Stimulated activated CD8-positive, alpha-beta memory T cell treated with anti-CD3 and anti-CD28 coated beads, Interleukin-7, amount 100 ng/mL, for 24 hours (primary cell): ENCODE results near the gene NTN5.
A peak's percentile ranks its signal among the peaks of the same experiment; 100 is the strongest.
"Not testable (repeated sequence)": the region's sequence is repeated elsewhere in the genome, so short reads cannot be mapped to it uniquely, and the experiment has no call there.

Experiments used
- DNase-seq: peaks from one replicate; pipeline ENCODE4 v3.0.0-alpha.2; 2020; ENCODE audit warnings: low read depth

Gene NTN5

GRCh38 chr19:48644355-48644754 is 28.5 kb downstream of the NTN5 start:
- no peak for DNase-seq

- no peak for DNase-seq
Measured at GRCh38 chr19:48642862-48643261, 30.0 kb downstream of the NTN5 start.

GRCh38 chr19:48641850-48642249 is 31.0 kb downstream of the NTN5 start:
- DNase-seq, result no peak

- no peak for DNase-seq
Measured at GRCh38 chr19:48639483-48640375, 33.1 kb downstream of the NTN5 start.

GRCh38 chr19:48638831-48639381 is 33.9 kb downstream of the NTN5 start:
- DNase-seq, result no peak

GRCh38 chr19:48637948-48638830 is 34.6 kb downstream of the NTN5 start:
- no peak for DNase-seq

- DNase-seq, result peak; percentile 99
Measured at GRCh38 chr19:48637449-48637947, 35.3 kb downstream of the NTN5 start.

- no peak for DNase-seq
Measured at GRCh38 chr19:48636859-48637448, 35.9 kb downstream of the NTN5 start, which contains the start of gene DBP. Gene DBP (minus strand): TSS chr19:48637379. CDS start chr19:48636994, 385 bp downstream.

- no peak for DNase-seq
Measured at GRCh38 chr19:48635966-48636858, 36.6 kb downstream of the NTN5 start.

GRCh38 chr19:48635263-48635965 is 37.4 kb downstream of the NTN5 start:
- peak; percentile 60 for DNase-seq

GRCh38 chr19:48634424-48635262 is 38.2 kb downstream of the NTN5 start:
- DNase-seq, result peak; percentile 90

GRCh38 chr19:48634036-48634342 is 38.8 kb downstream of the NTN5 start:
- no peak for DNase-seq

- DNase-seq, result no peak
Measured at GRCh38 chr19:48633148-48634035, 39.4 kb downstream of the NTN5 start.

GRCh38 chr19:48632692-48633147 is 40.1 kb downstream of the NTN5 start:
- no peak for DNase-seq

GRCh38 chr19:48632286-48632685 is 40.5 kb downstream of the NTN5 start:
- not testable (repeated sequence) for DNase-seq

- DNase-seq, result no peak
Measured at GRCh38 chr19:48631225-48631624, 41.6 kb downstream of the NTN5 start.

GRCh38 chr19:48630296-48631063 is 42.3 kb downstream of the NTN5 start:
- DNase-seq, result no peak
